H1 (cell line): Measurements from ENCODE around the gene LRRN1. TPM values are rescaled to one million over a fixed set of nuclear protein-coding genes. Genes with fewer than 3 reads are reported as not detected.

ENCODE experiments used
- CTCF ChIA-PET: fragments of 300-600 bp; sonication (Branson Sonifier 250); formaldehyde crosslinking; loops from one replicate; lab custom pipeline; 2021; ENCODE audit not compliant: partially characterized antibody; lab: Charles Lee
- POLR2A ChIA-PET: fragments of 300-600 bp; sonication (Branson Sonifier 250); formaldehyde crosslinking; loops from one replicate; lab custom pipeline; 2021; ENCODE audit warnings: inconsistent platforms; ENCODE audit not compliant: partially characterized antibody; lab: Charles Lee
- DNase-seq, 2 experiments: peaks; one replicate each; pipeline versions ENCODE4 v3.0.0 to v3.0.0-alpha.2; 2010 to 2022; ENCODE audit warnings: low spot score in 2 of 2, low read depth in 1 of 2, mixed read lengths in 1 of 2
- FAIRE-seq: peaks from 2 replicates; lab custom pipeline; 2011; peaks lifted over from hg19 to GRCh38; lab: Jason Lieb, UNC
- H2AFZ ChIP-seq: 2 replicates; pipeline ENCODE4 v1.8.1; 2012; ENCODE audit warnings: low read length, inconsistent platforms
- H2AK5ac ChIP-seq: 2 replicates; pipeline ENCODE4 v1.6.1; 2013; ENCODE audit warnings: low read depth, low read length
- H2BK120ac ChIP-seq: replicated peaks from 2 replicates; pipeline ENCODE3; 2013; ENCODE audit warnings: low read depth, low read length, inconsistent platforms
- H2BK12ac ChIP-seq: 2 replicates; pipeline ENCODE4 v1.6.1; 2013; ENCODE audit warnings: low read depth, low read length
- H2BK15ac ChIP-seq: 2 replicates; pipeline ENCODE4 v1.6.1; 2013; ENCODE audit warnings: low read length
- H2BK20ac ChIP-seq: 2 replicates; pipeline ENCODE4 v1.6.1; 2013; ENCODE audit warnings: low read length
- H2BK5ac ChIP-seq: 2 replicates; pipeline ENCODE4 v1.6.1; 2013; ENCODE audit warnings: low read depth, low read length
- H3K14ac ChIP-seq: 2 replicates; pipeline ENCODE4 v1.6.1; 2013; ENCODE audit warnings: inconsistent platforms; ENCODE audit not compliant: insufficient read length
- H3K18ac ChIP-seq: 2 replicates; pipeline ENCODE4 v1.6.1; 2013; ENCODE audit warnings: low read length; ENCODE audit errors: extremely low read depth
- H3K23ac ChIP-seq: 2 replicates; pipeline ENCODE4 v1.6.1; 2013; ENCODE audit warnings: inconsistent platforms; ENCODE audit not compliant: insufficient read length
- H3K23me2 ChIP-seq: 2 replicates; pipeline ENCODE4 v1.6.1; 2013; ENCODE audit warnings: low read depth, low read length
- H3K27ac ChIP-seq: 2 replicates; pipeline ENCODE4 v1.6.1; 2011; ENCODE audit warnings: low read depth, low read length, inconsistent platforms
- H3K27me3 ChIP-seq, 4 experiments: replicated peaks in 1 of 4; 1 replicate in 1 of 4; 2 replicates in 3 of 4; pipeline versions ENCODE4 v1.6.1 to v1.8.1; 2011 to 2013; ENCODE audit warnings: low read length in 3 of 4, mild to moderate bottlenecking in 3 of 4, inconsistent platforms in 2 of 4, mixed read lengths in 2 of 4, moderate library complexity in 1 of 4; ENCODE audit not compliant: control insufficient read depth in 3 of 4, insufficient read depth in 3 of 4; ENCODE audit errors: extremely low read depth in 1 of 4
- H3K36me3 ChIP-seq, 4 experiments: 2 replicates each; pipeline versions ENCODE4 v1.6.1 to v1.8.1; 2011 to 2013; ENCODE audit warnings: mild to moderate bottlenecking in 4 of 4, low read length in 3 of 4, moderate library complexity in 2 of 4, control low read depth in 1 of 4, inconsistent platforms in 1 of 4; ENCODE audit not compliant: insufficient read depth in 4 of 4, control insufficient read depth in 2 of 4
- H3K4ac ChIP-seq: replicated peaks from 2 replicates; pipeline ENCODE3; 2013; ENCODE audit warnings: low read length, low read depth, mixed read lengths, inconsistent platforms; ENCODE audit not compliant: insufficient read length
- H3K4me1 ChIP-seq, 4 experiments: replicated peaks in 1 of 4; 1 replicate in 1 of 4; 2 replicates in 3 of 4; pipeline versions ENCODE4 v1.6.1 to v1.8.1; 2011 to 2013; ENCODE audit warnings: low read length in 3 of 4, inconsistent platforms in 2 of 4, mixed read lengths in 1 of 4; ENCODE audit not compliant: insufficient read depth in 4 of 4, control insufficient read depth in 3 of 4
- H3K4me2 ChIP-seq, 2 experiments: 2 replicates each; pipeline versions ENCODE4 v1.6.1 to v1.8.1; 2011 to 2013; ENCODE audit warnings: low read depth in 2 of 2, low read length in 2 of 2, control low read depth in 1 of 2, inconsistent platforms in 1 of 2, mild to moderate bottlenecking in 1 of 2; ENCODE audit not compliant: insufficient read depth in 1 of 2
- H3K4me3 ChIP-seq, 4 experiments: fragments of 200-600, 300-600 bp in 1 of 4; sonication (generic), shearing (Covaris generic), sonication (Bioruptor Twin) in 1 of 4; 2 replicates each; pipeline versions ENCODE4 v1.5.1 to v1.8.1; 2011 to 2016; ENCODE audit warnings: low read length in 4 of 4, low read depth in 3 of 4, control low read depth in 2 of 4, inconsistent platforms in 2 of 4, mild to moderate bottlenecking in 2 of 4, mixed read lengths in 1 of 4, moderate library complexity in 1 of 4; ENCODE audit not compliant: insufficient read depth in 2 of 4; ENCODE audit errors: extremely low read depth in 1 of 4
- H3K56ac ChIP-seq: replicated peaks from 2 replicates; pipeline ENCODE3; 2013; ENCODE audit warnings: low read depth, mild to moderate bottlenecking, mixed read lengths, low read length, inconsistent platforms; ENCODE audit not compliant: insufficient read length
- H3K79me1 ChIP-seq: 2 replicates; pipeline ENCODE4 v1.6.1; 2013; ENCODE audit warnings: low read depth, low read length, control low read depth
- H3K79me2 ChIP-seq, 2 experiments: 2 replicates each; pipeline versions ENCODE4 v1.6.1 to v1.8.1; 2012 to 2013; ENCODE audit warnings: low read length in 2 of 2, mild to moderate bottlenecking in 2 of 2, inconsistent platforms in 1 of 2; ENCODE audit not compliant: insufficient read depth in 2 of 2, control insufficient read depth in 1 of 2
- H3K9ac ChIP-seq, 4 experiments: replicated peaks in 1 of 4; 1 replicate in 1 of 4; 2 replicates in 3 of 4; pipeline versions ENCODE4 v1.6.1 to v1.8.1; 2011 to 2013; ENCODE audit warnings: low read depth in 3 of 4, low read length in 3 of 4, control low read depth in 2 of 4, mild to moderate bottlenecking in 2 of 4, moderate library complexity in 2 of 4, inconsistent platforms in 1 of 4; ENCODE audit errors: extremely low read depth in 1 of 4
- H3K9me3 ChIP-seq, 2 experiments: 2 replicates each; pipeline versions ENCODE4 v1.6.1 to v1.8.1; 2012 to 2013; ENCODE audit warnings: mild to moderate bottlenecking in 2 of 2, moderate library complexity in 2 of 2, control low read depth in 1 of 2, inconsistent platforms in 1 of 2, low read depth in 1 of 2, low read length in 1 of 2, mixed read lengths in 1 of 2; ENCODE audit not compliant: insufficient read depth in 2 of 2
- H4K20me1 ChIP-seq, 2 experiments: replicated peaks in 1 of 2; 2 replicates each; pipeline versions ENCODE3 to v1.8.1; 2011 to 2013; ENCODE audit warnings: inconsistent platforms in 2 of 2, low read length in 2 of 2, mild to moderate bottlenecking in 1 of 2; ENCODE audit not compliant: insufficient read depth in 2 of 2, control insufficient read depth in 1 of 2
- H4K5ac ChIP-seq: 2 replicates; pipeline ENCODE4 v1.6.1; 2013; ENCODE audit warnings: low read length, low read depth, mixed read lengths, inconsistent platforms; ENCODE audit not compliant: insufficient read length
- H4K8ac ChIP-seq: 2 replicates; pipeline ENCODE4 v1.8.0; 2013; ENCODE audit warnings: mild to moderate bottlenecking, moderate library complexity, low read length, inconsistent platforms; ENCODE audit not compliant: insufficient read depth; ENCODE audit errors: extremely low read depth
- H4K91ac ChIP-seq: replicated peaks from 2 replicates; pipeline ENCODE3; 2013; ENCODE audit warnings: low read length, mixed read lengths, inconsistent platforms; ENCODE audit not compliant: insufficient read length
- ATF3 ChIP-seq: IDR thresholded peaks from 2 replicates; pipeline ENCODE4 v1.6.1; 2011; ENCODE audit warnings: low read depth, mild to moderate bottlenecking, low read length; ENCODE audit not compliant: insufficient read depth
- CHD1 ChIP-seq: IDR thresholded peaks from 2 replicates; pipeline ENCODE4 v1.6.1; 2012; ENCODE audit warnings: low read depth, low read length, improper control_type of control experiment
- CTBP2 ChIP-seq: IDR thresholded peaks from 2 replicates; pipeline ENCODE4 v1.7.0; 2011; ENCODE audit warnings: borderline replicate concordance, mild to moderate bottlenecking, moderate library complexity, mixed read lengths, low read length; ENCODE audit not compliant: insufficient read depth, insufficient read length
- EZH2 ChIP-seq: fragments of 200-600 bp; sonication (generic); IDR thresholded peaks from 2 replicates; pipeline ENCODE4 v1.7.1; 2012; ENCODE audit warnings: low read depth, mild to moderate bottlenecking, moderate library complexity, low read length, inconsistent platforms; ENCODE audit not compliant: severe bottlenecking
- GTF2F1 ChIP-seq: IDR thresholded peaks from 2 replicates; pipeline ENCODE4 v1.6.1; 2012; ENCODE audit warnings: low read depth, low read length, improper control_type of control experiment, borderline replicate concordance
- NRF1 ChIP-seq: IDR thresholded peaks from 2 replicates; pipeline ENCODE4 v1.6.1; 2011; ENCODE audit warnings: mild to moderate bottlenecking, low read depth, low read length, improper control_type of control experiment
- POU5F1 ChIP-seq: IDR thresholded peaks from 2 replicates; pipeline ENCODE4 v1.6.1; 2011; ENCODE audit warnings: low read depth, mild to moderate bottlenecking, low read length, moderate library complexity
- RFX5 ChIP-seq: IDR thresholded peaks from 2 replicates; pipeline ENCODE4 v1.6.1; 2011; ENCODE audit warnings: low read depth, low read length, improper control_type of control experiment, borderline replicate concordance
- SP2 ChIP-seq: IDR thresholded peaks from 2 replicates; pipeline ENCODE4 v1.6.1; 2012; ENCODE audit warnings: mild to moderate bottlenecking, low read length, inconsistent platforms
- WGBS, 2 experiments: shearing (Covaris generic) in 1 of 2; methylation state at CpG; one replicate each; pipeline versions ENCODE4 v1.1.6 to v1.1.7; 2013 to 2015; ENCODE audit warnings: low lambda C conversion rate in 2 of 2, mixed read lengths in 2 of 2, inconsistent platforms in 1 of 2, low coverage in 1 of 2, missing lambda C conversion rate in 1 of 2; ENCODE audit not compliant: insufficient replicate concordance in 2 of 2, insufficient coverage in 1 of 2, insufficient read length in 1 of 2; ENCODE audit errors: extremely low coverage in 1 of 2, missing lambda C conversion rate in 1 of 2; 5-methylcytosine and 5-hydroxymethylcytosine counted together
- polyA plus RNA-seq, 7 experiments: library from polyadenylated mRNA; depleted of rRNA in 3 of 7; stranded (reverse) in 5 of 7; unstranded in 2 of 7; fragments of >200 nt in 5 of 7; fragments of 200-250 nt in 2 of 7; gene quantifications; 1 replicate in 5 of 7; 2 replicates in 1 of 7; 4 replicates in 1 of 7; pipeline versions ENCODE4 v1.2.1 to v1.2.3, GENCODE V29; 2011 to 2013; ENCODE audit warnings: missing spikeins in 2 of 7, mixed read lengths in 2 of 7
- total RNA-seq: library from RNA; stranded (reverse); fragmentation: NEBNext Ultra II Directional; extraction: Animal tissue kit (Norgen Biotek cat#: 25700); gene quantifications from 2 replicates; pipeline ENCODE4 v1.2.1, GENCODE V29; 2021

The LRRN1 gene
- total and polyA plus RNA-seq, 2 of the 8 experiments (the other 6 are each of a cell fraction or from before 2014, with no cell fraction given) = 159 to 199 TPM

- POLR2A ChIA-PET = interaction anchor here (0.5 kb wide), 1 partner anchor 8 kb away, joined by 3 read pairs; no protein-coding TSS in a partner anchor
- Histone ChIP-seq H3K9me3 (no peaks in the 10 kb centered on the region), H2BK12ac (no peak overlapping the region), H3K4me2 (no peak overlapping the region), H2BK120ac (no peak overlapping the region), H3K79me1 (no peaks in the 10 kb centered on the region), H4K5ac (no peak overlapping the region), H3K14ac (no peak overlapping the region)
- WGBS, 2 experiments = 94% methylated on average over 7 of the region's 7 CpGs; no CpG with 5 or more reads in 1 of the 2 experiments
- TF ChIP-seq GTF2F1 (no peak), SP2 (no peak), NRF1 (no peak), POU5F1 (no peak), EZH2 (no peak), ATF3 (no peak), CTBP2 (no peak), RFX5 (no peak), CHD1 (no peak)
- TF ChIP-seq, all 59 proteins: peak for 0
- H3K9ac ChIP-seq = no peak overlapping the region
- H2BK5ac ChIP-seq = no peak overlapping the region
- no peaks in the 10 kb centered on the region for H3K4me1 ChIP-seq
- no peak overlapping the region for H2BK15ac ChIP-seq
- no peak overlapping the region for H3K4me3 ChIP-seq
- H2AK5ac ChIP-seq = no peak overlapping the region
- no peak overlapping the region for H4K91ac ChIP-seq
- no peak overlapping the region for H3K23ac ChIP-seq
- H3K27ac ChIP-seq = no peak overlapping the region
- H2BK20ac ChIP-seq = no peak overlapping the region
- H4K8ac ChIP-seq = no peak overlapping the region
- FAIRE-seq (no peak), DNase-seq (no peak)
- H3K36me3 ChIP-seq = no peaks in the 10 kb centered on the region
- no peak overlapping the region for H3K56ac ChIP-seq
- H3K79me2 ChIP-seq = no peaks in the 10 kb centered on the region
- no peaks in the 10 kb centered on the region for H4K20me1 ChIP-seq
- H3K4ac ChIP-seq = no peak overlapping the region
- H3K23me2 ChIP-seq = no peaks in the 10 kb centered on the region
- H3K18ac ChIP-seq = no peak overlapping the region
- no peaks in the 10 kb centered on the region for H3K27me3 ChIP-seq
- CTCF ChIA-PET = no interaction called here
- H2AFZ ChIP-seq = no peak overlapping the region
Observed at GRCh38 chr3:3881050-3881449, 81.8 kb downstream of the LRRN1 start.
